Forelimb muscle (tissue), 1 donor: ENCODE results near the gene ADCY5. TPM values are rescaled to one million over a fixed set of nuclear protein-coding genes. Genes with fewer than 3 reads are reported as not detected.

Experiments
- DNase-seq: peaks from one replicate; pipeline ENCODE4 v3.0.0-alpha.2; 2013; ENCODE audit warnings: low read depth
- polyA plus RNA-seq: library from polyadenylated mRNA; unstranded; fragments of 120-200 nt; gene quantifications from one replicate; pipeline ENCODE4 v1.2.1, GENCODE V29; 2013; ENCODE audit not compliant: insufficient read length

Gene ADCY5
- polyA plus RNA-seq, 1 donor: 4.3 TPM

DNA sequence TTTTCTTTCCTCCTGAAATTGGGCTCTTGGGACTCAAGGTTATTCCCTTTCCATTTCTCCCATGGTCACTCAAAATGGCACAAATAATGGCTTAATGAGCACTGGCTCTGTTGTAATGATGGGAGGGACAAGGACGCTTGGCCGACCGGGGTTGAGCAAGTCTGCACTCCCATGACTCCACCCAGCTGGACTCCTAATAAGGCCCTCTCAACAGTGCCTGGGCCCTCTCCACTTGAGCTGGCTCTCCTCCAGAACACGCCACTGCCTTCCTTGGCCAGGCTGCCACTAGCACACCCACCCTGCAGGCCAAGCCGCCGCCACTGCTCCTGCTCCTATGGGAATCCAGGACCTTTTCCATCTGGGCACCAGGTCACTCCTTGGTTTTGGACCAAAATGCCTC is 42.3 kb downstream of the ADCY5 start:
- DNase-seq: no peak

DNA sequence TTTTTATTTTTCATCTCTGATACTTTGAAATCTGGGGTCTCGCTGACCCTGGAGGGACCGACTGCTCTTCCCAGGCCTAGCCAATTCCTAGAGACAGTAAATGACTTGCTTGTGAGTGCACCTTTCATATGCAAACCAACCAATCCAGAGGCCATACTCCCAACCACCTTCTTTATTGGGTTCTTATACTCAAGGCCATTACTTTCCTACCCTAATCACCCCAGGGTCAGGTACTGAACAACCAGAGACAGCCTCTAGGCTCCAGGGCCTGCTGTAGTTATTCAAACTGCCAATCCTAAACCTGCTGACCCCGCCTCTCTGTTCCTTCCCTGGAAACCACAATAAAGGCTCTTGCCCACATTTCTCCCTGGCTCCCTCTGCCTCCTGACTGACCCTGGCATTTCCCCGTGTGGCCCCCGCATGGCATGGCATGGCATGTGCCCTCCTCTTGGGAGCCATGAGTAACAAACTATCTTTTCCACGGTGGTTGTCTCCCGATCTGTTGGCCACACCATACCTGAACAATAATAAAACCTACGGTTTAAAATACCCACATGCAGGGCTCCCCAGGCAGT is 42.9 kb downstream of the ADCY5 start:
- no peak for DNase-seq

DNA sequence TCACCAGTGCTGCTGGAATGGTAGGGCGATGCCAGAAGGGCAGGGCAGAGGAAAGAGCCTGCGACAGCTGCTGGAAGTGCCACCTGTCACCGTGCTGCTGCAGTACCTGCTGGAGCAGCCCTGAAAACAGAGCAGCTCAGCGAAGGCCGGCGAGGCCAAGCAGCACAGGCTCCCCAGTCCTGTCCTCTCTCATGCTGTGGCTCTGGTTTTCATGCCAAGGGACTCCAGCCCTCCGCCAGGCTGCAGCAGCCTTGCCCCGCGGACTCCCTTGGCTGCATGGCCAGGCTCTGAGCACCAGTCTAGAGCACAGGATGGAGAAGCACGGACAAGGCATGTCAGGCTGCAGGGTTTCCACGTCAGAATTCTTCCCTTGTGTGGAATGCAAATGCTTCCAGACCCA is 43.9 kb downstream of the ADCY5 start:
- DNase-seq: no peak

DNA sequence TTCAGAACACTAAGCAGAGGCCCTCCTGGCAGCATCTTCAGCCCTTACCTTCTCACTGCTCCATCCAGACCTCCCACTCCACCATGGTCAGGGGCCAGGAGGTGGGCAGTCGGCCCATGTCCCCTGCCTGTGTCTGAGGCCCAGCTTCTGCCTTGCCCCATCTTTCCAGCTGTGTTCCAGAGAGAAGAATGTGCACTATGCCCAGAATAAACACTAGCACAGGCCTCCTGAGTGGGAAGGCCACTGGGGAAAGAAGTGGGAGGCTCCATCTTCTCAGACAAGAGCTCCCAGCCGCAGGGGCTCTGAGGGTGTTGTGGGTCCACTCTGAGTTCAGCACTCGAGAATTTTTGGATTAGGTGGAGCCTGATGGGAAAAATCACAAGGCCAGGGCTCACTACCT is 44.5 kb downstream of the ADCY5 start:
- DNase-seq: no peak

DNA sequence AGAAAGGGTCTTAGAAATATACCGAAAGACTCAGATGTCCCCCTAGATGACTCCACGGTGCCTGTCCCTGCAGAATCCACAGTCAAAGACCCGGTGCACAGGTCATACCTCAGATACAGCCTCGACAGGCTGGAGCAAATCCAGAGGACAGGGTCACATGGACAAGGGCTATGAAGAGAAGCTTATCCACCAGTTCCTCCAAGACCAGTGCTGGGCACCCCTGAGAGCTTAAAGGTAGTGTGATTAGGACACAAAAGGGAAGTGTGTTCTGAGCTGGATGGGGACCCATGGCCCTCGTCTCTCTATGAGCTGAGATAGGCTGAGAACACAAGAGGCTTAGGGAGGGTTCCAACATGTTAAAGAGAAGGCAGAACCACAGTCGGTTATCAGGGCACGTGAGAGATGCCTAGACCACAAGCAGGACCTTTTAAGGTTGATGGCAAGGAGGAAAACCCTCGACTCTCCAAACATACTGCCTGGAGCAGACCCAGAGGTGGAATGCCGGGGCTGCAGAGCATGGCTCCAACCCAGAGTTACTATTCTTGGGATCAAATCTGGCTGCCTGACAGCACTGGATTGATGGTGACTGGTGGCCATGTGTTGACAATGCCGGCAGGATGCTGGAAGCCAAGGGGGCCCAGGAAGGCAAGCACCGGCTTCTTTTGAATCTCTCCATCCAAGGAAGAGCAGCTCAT is 46.9 kb downstream of the ADCY5 start:
- DNase-seq: no peak

DNA sequence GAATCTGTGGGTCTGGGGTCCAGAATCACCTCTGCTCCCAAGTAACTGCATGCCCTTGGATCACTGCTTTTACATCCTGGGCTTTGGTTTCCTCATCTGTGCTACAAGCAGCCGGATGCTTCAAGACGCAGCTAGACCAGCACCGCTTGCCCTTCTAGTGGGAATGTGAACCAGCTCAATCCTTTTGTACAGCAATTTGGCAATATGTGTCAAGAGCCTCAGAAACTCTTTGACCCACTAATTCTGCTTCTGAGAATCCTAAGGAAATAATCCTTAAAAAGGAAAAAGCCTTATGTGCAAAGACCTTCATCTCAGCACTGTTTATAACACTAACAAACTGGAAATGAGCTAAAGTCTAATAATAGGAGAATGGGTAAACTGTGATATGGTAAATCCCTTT is 48.7 kb downstream of the ADCY5 start:
- DNase-seq: no peak

DNA sequence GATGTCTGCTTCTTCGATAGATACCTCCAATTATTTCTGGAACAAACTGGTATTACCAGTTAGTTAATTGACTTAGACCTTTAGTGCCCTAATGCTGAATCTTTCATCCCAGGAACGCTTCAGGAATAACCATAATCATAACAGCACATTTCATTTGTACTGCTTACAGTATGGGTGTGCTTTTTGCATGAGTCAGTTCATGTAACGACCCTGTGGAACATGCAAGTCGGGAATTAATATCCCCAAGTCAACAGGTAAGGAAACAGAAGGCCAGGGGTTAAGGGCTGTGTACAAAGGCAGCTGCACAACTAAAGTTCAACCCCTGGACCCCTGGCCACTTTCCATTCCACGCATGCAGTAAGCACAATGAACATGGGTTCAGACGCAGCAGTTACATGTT is 49.2 kb downstream of the ADCY5 start:
- no peak for DNase-seq

DNA sequence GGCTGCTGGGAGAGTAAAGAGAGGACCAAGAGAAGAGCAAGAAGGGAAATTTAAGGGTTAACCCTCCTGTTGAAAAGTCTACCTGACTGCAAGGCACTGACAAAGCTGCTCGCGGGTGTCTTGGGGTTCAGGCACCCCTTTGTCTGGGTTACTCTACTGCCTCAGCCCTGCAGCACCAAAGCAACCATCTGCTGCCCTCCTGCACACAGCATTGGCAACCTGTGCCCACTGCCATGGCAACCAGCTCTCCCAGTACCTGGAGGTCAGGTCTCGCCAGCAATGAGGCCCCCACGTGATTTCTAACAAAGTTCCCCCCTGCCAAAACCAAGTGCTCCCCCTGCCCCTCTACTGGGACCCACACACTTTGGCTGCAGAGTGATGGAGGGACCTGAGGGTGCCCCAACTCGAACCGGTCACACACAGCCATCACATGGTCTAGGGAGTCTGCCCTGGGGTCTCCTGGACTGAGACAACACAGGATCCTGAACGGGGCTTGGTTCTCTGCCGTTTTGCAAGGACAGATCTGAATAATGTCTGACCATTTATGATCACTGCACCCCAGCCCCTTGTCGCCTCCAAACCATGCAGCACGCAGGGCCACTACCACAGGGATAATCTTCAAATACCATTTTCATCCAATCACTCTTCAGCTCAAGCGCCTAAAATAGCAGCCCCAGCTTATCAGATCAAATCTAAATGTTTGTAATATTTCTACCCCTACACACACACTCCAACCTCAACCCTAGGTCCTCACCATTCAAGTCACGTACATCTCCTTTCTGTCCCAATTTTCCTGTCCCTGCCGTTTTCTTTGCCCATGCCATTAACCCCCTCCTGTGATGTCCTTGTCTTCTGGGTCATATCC is 50.7 kb downstream of the ADCY5 start:
- no peak for DNase-seq

DNA sequence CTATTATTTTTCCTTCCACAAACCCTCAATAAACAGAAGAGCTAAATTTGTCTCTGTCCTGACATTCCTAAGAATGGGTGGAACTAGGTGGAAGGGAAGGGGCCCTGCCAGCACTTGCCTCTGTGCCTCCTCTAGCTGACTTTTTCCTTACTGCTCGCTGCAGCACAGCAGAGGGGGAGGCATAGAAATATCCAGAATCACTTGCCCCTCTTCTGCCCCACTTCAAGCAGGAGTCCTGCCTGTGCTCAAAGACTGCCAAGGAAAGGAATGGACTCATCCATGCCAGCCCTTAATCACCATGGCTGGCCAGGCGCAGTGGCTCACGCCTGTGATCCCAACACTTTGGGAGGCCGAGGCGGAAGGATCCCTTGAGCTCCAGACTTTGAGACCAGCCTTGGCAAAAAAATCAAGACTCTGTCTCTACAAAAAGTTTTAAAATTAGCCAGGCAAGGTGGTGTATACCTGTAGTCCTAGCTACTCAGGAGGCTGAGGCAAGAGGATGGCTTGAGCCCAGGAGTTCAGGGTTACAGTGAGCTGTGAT is 51.8 kb downstream of the ADCY5 start:
- DNase-seq: no peak

DNA sequence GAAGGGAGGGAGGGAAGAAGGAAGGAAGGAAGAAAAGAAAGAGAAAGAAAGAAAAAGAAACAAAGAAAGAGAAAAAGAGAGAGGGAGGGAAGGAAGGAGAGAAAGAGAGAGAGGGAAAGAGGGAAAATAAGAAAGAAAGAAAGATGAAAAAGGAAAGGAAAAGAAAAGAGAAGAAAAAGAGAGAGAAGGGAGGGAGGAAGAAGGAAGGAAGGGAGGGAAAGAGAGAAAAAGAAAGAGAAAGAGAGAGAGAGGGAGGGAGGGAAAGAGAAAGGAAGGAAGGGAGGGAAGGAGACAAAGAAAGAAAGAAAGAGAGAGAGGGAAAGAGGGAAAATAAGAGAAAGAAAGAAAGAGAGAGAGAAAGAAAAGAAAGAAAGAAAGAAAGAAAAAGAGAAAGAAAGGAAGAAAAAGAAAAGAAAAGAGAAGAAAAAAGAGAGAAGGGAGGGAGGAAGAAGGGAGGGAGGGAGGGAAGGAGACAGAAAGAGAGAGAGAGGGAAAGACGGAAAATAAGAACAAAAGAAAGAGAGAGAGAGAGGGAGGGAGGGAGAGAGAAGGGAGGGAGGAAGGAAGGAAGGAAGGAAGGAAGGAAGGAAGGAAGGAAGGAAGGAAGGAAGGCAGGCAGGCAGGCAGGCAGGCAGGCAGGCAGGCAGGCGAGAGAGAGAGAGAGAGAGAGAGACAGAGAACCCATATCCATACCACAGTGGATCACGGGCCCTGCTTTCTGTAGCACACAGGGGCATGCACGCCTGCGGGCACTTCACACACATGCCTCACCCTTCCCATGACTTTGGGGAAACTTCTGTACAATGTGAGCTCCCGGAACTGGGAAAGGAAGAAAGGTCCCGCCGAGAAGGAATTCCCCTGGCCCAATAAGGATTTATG is 52.5 kb downstream of the ADCY5 start:
- no peak for DNase-seq

DNA sequence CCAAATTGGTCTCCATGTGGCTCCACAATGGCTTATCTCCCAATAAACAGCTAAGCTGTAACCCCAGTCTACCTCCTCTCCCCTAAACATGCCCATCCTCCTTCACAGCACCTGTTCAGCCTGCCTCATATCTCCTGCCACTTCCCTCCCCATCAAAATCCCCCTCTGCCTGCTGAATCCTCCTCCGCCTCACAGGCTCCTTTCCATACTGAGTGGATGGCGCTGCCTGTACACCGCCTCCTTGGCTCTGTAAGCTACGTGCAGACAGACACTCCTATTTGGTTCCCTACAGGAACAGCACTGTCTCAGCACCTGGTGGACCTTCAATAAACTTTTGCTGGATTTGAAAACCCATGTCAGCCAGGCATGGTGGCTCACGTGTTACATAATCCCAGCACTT is 53.7 kb downstream of the ADCY5 start:
- no peak for DNase-seq

DNA sequence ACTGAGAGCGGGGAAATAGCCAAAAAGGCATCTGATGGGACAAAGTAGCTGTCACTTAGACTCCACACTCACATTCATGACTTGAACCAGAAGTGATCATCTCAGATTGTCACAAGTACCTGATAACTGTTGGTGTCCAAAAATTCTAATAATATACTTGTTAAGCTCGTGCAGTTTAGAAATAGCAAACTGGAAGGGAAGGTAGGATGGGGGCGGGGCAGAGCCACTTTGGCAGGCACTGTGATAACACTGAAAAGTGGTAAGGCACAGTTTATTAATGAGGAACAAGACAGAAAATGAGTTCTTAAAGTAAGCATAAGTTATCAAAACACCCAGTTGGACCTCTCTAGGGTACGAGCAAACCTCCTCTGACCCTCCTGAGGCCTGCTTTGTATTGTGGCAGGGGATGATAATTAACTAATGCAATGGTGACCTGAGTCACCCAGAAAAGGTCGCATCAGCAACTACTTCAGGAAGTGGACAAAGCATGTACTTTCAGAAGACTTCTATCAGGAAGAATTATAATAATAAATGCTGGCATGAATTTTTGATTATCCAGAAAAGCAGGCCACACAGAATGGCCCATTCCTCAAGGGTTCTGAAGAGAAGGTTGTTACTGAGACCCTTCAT is 54.4 kb downstream of the ADCY5 start:
- no peak for DNase-seq

DNA sequence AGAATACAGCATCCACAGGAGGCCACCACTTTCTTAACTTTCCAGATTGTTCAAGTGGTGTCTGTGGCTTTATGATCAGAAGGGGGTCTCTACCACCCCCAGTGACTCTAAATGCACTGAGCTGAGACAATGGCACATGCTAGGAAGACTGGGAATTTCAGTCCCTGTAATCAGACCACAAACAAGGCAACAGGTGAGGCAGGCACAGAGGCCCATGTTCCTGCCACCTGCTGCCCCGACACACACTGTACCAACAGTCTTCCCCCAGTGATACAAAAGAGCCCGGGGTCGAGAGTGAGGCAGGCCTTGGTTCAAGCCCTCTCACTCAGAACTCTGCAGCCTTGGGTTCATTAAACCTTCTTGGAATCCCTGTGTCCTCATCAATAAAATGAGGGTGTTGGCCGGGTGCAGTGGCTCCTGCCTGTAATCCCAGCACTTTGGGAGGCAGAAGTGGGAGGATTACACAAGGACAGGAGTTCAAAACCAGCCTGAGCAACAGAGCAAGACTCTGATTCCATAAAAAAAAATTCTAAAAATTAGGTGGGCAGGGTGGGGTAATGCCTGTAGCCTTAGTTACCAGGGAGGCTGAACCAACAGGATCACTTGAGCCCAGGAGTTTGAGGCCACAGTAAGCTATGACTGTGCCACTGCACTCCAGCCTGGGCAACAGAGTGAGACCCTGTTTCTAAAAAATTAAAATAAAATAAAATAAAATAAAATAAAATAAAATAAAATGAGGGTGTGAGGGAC is 55.8 kb downstream of the ADCY5 start:
- no peak for DNase-seq

DNA sequence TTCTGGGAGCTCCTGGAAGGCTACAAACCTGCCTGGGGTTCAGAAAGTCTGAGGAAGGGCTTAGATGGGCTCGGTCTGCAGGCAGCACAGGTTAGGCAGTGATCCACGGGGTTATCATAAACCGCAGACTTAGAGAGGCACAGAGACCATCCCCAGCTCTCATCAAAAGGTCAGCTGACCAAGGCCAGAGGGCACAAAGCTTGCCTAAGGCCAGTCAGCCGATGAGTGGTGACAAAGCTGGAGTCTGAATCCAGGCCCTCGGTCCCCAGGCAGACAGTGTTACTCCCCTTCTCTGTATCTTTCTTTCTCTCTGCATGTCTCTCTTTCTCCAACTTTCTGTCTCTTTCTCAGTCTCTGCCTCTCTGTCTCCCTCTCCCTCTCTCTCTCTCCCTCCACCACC is 56.5 kb downstream of the ADCY5 start:
- no peak for DNase-seq

DNA sequence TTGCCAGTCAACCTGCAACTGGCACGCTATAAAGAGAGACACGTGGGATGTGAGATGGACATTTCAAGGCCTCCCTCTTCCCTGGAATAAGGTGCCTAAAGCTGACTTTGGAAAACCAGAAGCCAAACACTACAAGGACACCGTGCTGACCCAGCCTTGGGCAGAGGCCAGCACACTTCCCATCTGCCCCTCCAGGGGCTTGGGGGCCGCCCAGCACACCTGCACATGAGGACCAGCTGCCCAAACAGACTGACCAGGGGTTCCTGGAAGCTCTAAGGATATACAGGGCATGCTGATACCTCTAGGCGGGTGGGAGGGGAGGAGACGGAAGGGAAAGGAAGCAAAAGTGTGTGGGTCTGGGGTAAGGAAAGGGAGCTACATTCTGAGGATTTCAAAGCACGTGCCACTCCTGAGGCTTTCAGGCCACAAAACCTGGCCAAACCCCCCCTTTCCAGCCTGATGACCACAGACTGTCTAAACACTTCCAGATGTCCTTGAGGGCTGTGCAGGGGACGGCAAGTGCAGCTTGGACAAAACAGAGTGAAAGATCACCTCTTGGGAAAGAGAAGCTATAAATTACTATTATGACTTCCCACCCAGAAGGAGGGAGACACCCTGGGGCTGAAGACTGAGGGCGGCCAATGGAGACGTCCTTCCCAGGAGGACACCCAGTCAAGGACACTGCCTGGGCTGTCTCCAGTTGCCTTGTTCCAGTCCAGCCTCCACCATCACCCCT is 57.9 kb downstream of the ADCY5 start:
- DNase-seq: no peak

DNA sequence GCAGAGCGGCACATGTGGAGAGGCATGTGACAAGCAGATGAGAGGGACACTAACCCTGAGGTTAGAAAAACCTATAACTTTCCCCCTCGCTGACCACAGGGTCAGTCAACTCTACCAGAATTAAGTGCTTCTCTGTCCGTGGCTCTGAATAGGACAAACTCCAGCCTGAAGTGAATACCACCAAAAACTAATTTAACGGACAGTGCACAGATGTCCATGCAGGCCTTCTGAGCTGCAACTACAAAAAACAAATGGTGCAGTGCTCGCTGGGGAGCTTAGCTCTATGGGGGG is 59.3 kb downstream of the ADCY5 start:
- DNase-seq: no peak

DNA sequence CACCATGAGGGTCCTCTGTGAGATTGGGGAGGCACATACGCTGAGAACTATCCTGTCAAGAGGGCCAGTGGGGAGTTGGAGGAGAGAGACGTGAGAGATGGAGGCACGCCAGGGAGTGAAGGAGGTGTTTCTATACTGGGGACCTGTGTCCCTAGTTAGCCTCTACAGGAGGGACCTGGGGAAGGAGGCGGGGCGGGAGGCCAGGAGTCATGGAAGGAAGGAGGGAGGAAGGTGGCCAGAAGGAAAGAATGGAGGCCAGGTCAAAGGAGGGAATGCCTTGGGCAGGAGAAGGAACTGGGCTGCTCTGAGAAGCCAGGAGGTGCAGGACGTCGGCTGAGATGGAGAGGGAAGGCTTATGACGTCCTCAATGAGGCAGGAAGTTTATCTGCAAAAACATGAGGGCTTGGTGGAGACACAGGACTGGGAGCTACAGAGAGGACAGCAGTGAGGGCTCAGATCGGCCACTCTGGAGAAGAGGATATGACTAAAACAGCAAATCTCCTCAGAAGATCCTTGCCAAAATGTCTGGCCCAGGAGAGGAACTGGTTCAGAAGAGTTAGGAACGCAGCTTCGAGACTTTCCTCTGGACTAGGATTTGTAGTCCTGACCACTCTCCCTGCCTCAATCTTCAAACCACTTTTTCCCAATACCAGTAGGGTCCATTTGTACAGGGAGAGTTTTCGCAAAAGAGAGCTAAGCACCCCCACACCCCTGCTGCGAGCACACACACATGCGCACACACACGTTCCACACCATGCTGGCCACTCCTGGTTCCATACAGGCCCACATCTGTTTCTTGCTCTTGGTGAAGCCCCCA is 59.9 kb downstream of the ADCY5 start:
- no peak for DNase-seq

DNA sequence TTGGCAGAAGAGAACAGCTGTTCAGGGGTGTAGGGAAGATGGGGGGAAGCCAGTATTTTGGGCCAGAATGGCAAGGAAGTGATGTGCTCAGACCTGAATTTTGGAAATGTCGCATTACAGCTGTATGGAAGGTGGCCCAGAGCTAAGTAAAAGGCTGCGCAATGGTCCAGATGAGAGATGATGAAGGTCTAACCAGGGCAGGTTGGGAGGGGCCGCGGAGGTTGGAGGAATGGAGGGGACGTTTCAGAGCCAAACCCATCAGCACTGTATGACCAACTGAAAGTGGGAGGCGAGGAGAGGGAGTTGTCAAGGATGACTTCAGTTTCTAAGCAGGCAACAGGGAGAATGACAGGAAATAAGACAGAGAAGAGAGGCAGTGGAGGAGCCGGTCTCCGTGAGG is 60.8 kb downstream of the ADCY5 start:
- DNase-seq: no peak

DNA sequence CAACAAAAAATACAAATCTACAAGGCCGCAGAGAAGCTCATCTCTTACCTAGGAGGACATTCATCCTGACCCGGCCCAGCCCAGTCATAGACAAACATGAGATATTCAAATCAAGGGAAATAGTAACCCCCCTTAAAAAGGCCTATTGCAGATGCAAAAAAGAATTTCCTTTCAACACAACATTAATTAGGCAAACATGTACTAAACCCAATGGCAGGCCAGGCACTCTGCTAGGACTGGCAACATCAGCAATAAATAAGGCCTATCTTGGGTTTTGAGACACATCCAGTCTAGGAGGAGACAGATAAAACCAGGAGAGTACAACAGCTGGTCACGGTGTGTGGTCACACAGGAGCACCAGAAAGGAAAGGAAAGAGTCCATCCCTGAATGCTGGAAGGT is 61.4 kb downstream of the ADCY5 start:
- no peak for DNase-seq
